Adrenal gland (tissue), 12 donors: ENCODE data around the gene MSMP. TPM values are rescaled to one million over a fixed set of nuclear protein-coding genes. Genes with fewer than 3 reads are reported as not detected.
A peak's percentile ranks its signal among the peaks of the same experiment; 100 is the strongest.

Experiments used
- DNase-seq, 7 donors: peaks; one replicate each; pipeline ENCODE4 v3.0.0-alpha.2; 2019 to 2020
- H3K27ac ChIP-seq, 5 donors: fragments of 200-600 bp; sonication (generic) in 4 of 5; 1 replicate in 3 of 5; 2 replicates in 2 of 5; pipeline versions ENCODE4 v1.5.1 to v1.8.0; 2016 to 2020; ENCODE audit warnings: mild to moderate bottlenecking in 1 of 5
- H3K27me3 ChIP-seq: fragments of 200-600 bp; 2 replicates; pipeline ENCODE4 v1.8.0; 2021
- H3K36me3 ChIP-seq, 2 donors: fragments of 200-600 bp; replicated peaks in 1 of 2; 1 replicate in 1 of 2; 2 replicates in 1 of 2; pipeline versions ENCODE4 v1.5.1 to v1.8.0; 2018 to 2022
- H3K4me1 ChIP-seq, 2 donors: fragments of 200-600 bp; replicated peaks in 1 of 2; 1 replicate in 1 of 2; 2 replicates in 1 of 2; pipeline versions ENCODE4 v1.5.1 to v1.8.0; 2018 to 2021
- H3K4me3 ChIP-seq, 4 donors: fragments of 200-600 bp; sonication (generic) in 3 of 4; one replicate each; pipeline ENCODE4 v1.5.1; 2016 to 2018
- H3K9me3 ChIP-seq, 3 donors: fragments of 200-600 bp; sonication (generic) in 1 of 3; replicated peaks in 1 of 3; 1 replicate in 2 of 3; 2 replicates in 1 of 3; pipeline versions ENCODE4 v1.5.1 to v1.8.0; 2016 to 2021
- POLR2A ChIP-seq, 2 donors: fragments of 450-650 bp; IDR thresholded peaks; one replicate each; pipeline ENCODE4 v1.6.1; 2017; ENCODE audit warnings: antibody characterized with exemption in 2 of 2, mild to moderate bottlenecking in 2 of 2, moderate library complexity in 1 of 2
- WGBS, 4 donors: extraction: QIAGEN DNeasy Blood & Tissue Kit in 2 of 4; methylation state at CpG; one replicate each; pipeline versions ENCODE4 v1.1.5 to v1.1.7; 2013 to 2017; 5-methylcytosine and 5-hydroxymethylcytosine counted together
- intact Hi-C, 2 donors: fragments of 100-400 bp; cut with DNase I; formaldehyde crosslinking; loops; one replicate each; pipeline versions ENCODE4 v1.14.1 to v1.15.0; 2022 to 2023
- polyA plus RNA-seq, 3 donors: library from polyadenylated mRNA; stranded (reverse); fragments of 200-250 nt in 2 of 3; fragments of 350-450 nt in 1 of 3; fragmentation: Illumina TruSeq in 1 of 3; extraction: RNeasy Lipid Tissue Mini Kit (QIAGEN cat#74804) in 1 of 3; gene quantifications; one replicate each; pipeline ENCODE4 v1.2.3, GENCODE V29; 2013 to 2014
- total RNA-seq, 9 donors: library from RNA; depleted of rRNA in 4 of 9; stranded (reverse); fragments of >200 nt in 4 of 9; fragments of 120-200 nt in 1 of 9; fragmentation: NEBNext Ultra II Directional in 1 of 9; extraction: Animal tissue kit (Norgen Biotek cat#: 25700) in 1 of 9; gene quantifications; one replicate each; pipeline versions ENCODE4 v1.1.0 to v1.2.4, GENCODE V29; 2013 to 2023
- TF ChIP-seq, protein P1 (sequence below), 6 experiments: fragments of 450-650 bp in 4 of 6; fragments of 200-600 bp in 2 of 6; sonication (generic) in 1 of 6; IDR thresholded peaks; 1 replicate in 5 of 6; 2 replicates in 1 of 6; pipeline versions ENCODE4 v1.5.1 to v1.8.0; 2016 to 2021; ENCODE audit warnings: antibody characterized with exemption in 6 of 6, mild to moderate bottlenecking in 2 of 6, moderate library complexity in 1 of 6
- donor health status: healthy with polysubstance abuse.
- donor health status: Bipolar disorder and iron deficiency.
- donor health status: DM: yes; HTN: yes; CAD: no.
- donor health status: DM: no; HTN: no; CAD: no.
- donor health status: DM: no; HTN: no; CAD: no.
- donor health status: DM: yes; HTN: yes; CAD: no.

Gene MSMP
- total and polyA plus RNA-seq, 12 donors, result 0.56 to 2.0 (median 1.2) TPM; not detected in 8

DNA sequence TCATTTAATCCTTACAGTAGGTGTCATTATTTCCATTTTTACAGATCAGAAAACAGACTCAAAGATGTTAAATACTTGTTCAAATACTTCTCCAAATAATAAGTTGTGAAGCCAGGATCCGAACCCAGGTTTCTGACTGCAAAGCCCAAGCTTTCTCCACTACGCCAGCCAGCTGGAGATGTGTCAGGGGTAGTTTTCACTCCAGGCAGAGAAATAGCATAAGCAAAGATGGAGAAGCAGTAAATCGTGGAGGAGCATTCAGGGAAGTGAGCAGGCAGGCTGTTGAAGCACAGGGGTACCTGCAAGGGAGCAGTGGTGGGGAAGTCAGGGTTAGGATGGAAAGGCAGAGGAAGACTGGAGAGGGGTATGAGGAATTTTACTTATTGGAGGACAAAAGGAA lies 25.0 kb downstream of the MSMP start:
- H3K9me3 ChIP-seq, result no peaks in the 10 kb centered on the region
- TF ChIP-seq, protein P1, sequence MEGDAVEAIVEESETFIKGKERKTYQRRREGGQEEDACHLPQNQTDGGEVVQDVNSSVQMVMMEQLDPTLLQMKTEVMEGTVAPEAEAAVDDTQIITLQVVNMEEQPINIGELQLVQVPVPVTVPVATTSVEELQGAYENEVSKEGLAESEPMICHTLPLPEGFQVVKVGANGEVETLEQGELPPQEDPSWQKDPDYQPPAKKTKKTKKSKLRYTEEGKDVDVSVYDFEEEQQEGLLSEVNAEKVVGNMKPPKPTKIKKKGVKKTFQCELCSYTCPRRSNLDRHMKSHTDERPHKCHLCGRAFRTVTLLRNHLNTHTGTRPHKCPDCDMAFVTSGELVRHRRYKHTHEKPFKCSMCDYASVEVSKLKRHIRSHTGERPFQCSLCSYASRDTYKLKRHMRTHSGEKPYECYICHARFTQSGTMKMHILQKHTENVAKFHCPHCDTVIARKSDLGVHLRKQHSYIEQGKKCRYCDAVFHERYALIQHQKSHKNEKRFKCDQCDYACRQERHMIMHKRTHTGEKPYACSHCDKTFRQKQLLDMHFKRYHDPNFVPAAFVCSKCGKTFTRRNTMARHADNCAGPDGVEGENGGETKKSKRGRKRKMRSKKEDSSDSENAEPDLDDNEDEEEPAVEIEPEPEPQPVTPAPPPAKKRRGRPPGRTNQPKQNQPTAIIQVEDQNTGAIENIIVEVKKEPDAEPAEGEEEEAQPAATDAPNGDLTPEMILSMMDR (IDR thresholded peaks at IDR 0.05), result no peak
- TF ChIP-seq POLR2A (IDR thresholded peaks at IDR 0.05), result no peak
- peak overlapping the region in 1 of 4 donors; percentile 90 for H3K4me3 ChIP-seq
- DNase-seq, result no peak
- peaks cover 0 to 17% of the 10 kb centered on the region in 2 donors for H3K36me3 ChIP-seq
- H3K27me3 ChIP-seq, result no peaks in the 10 kb centered on the region
- intact Hi-C loops, result loop anchor here in 1 of 2 donors (5.0 kb wide), 1 partner anchor 37 kb away; no protein-coding TSS in a partner anchor
- H3K27ac ChIP-seq, result peak overlapping the region in 4 of 5 donors; percentile 49 to 99 (median 78)
- H3K4me1 ChIP-seq, result peaks cover 56 to 64% of the 10 kb centered on the region in 2 donors
- 35 to 55% (median 39%) methylated on average over 3 of the region's 3 CpGs for WGBS, 4 donors

DNA sequence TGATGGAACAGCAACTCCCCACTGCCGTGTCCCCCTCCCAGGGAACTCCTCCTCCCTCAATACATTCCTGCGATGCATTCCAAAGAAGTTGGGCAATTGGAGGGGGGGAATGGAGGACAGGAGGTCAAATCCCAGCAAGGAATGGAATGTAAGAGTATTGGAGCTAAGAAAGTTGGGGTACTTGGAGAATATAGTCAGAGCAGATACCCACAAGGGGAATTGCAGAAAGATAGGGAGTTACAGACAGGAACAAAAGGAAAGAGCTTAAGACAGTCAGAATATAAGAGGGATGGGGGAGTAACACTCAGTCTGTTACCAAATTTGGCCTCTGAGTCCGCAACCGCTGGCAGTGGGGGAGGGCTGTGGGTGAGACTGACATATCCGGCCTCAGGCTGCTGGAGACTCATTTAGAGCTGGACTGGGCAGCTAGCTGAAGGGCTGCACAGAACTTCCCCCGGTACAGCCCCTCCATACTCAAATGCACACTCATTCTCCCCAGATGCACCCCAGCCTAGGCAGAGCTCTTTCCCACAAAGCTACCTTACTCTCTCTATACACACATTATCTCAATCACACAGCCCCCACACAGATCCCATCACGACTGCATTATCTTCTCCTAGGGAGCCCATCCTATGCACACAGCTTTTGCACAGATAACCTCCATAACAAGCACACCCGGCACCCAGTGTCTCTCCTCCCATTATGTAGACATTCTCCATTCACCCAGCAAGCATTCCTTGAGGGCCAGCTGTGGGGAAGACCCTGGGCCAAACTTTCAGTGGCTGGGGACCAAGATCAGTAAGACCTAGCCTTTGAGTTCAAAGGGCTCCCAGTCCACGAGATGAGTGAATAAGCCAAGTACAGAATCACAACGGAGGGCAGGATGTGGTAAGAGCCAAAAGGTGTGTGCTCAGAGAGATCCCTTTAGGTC lies 25.8 kb downstream of the MSMP start:
- Histone ChIP-seq H3K27ac (peak overlapping the region; percentile 37 to 99 (median 70)), H3K27me3 (no peaks in the 10 kb centered on the region), H3K9me3 (no peaks in the 10 kb centered on the region), H3K4me1 (peaks cover 53 to 56% of the 10 kb centered on the region in 2 donors), H3K4me3 (peak overlapping the region in 1 of 4 donors; percentile 90), H3K36me3 (peaks cover 0 to 25% of the 10 kb centered on the region in 2 donors)
- WGBS, 4 donors, result 3 to 6% (median 4%) methylated on average over 10 of the region's 10 CpGs
- peak; percentile 16 to 88 for TF ChIP-seq POLR2A (IDR thresholded peaks at IDR 0.05)
- TF ChIP-seq, protein P1 (IDR thresholded peaks at IDR 0.05), result no peak
- peak; percentile 62 to 93 (median 84) for DNase-seq
- intact Hi-C loops, result loop anchor here in 1 of 2 donors (5.0 kb wide), 1 partner anchor 36 kb away; no protein-coding TSS in a partner anchor

DNA sequence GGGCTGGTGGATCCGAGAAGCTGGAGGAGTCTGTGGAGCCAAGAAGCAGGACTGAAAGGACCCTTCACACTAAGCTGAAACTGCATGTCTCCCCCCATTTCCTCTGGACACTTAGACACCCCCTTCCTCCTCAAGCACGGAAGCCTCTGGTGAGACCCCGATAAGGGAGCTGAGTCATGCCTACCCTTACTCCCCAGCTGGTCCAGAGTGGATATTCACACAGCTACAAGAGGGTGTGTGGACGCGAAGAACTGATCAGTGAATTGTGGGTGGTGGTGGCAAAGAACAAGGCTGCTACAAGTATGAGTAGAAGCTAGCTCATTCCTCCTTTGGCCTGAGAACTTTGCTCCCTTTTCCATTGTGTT lies 26.4 kb downstream of the MSMP start:
- 33 to 59% (median 49%) methylated on average over 4 to 5 of the region's 5 CpGs for WGBS, 4 donors
- peak overlapping the region in 4 of 5 donors; percentile 56 to 99 (median 77) for H3K27ac ChIP-seq

More for the DNA sequence above, 26.4 kb downstream of the MSMP start:
- Histone ChIP-seq H3K27me3 (no peaks in the 10 kb centered on the region), H3K9me3 (no peaks in the 10 kb centered on the region), H3K4me3 (peak overlapping the region in 1 of 4 donors; percentile 90), H3K36me3 (peaks cover 0 to 32% of the 10 kb centered on the region in 2 donors), H3K4me1 (peaks cover 49 to 52% of the 10 kb centered on the region in 2 donors)
- no peak for TF ChIP-seq POLR2A (IDR thresholded peaks at IDR 0.05)
- TF ChIP-seq, protein P1 (IDR thresholded peaks at IDR 0.05), result no peak
- DNase-seq, result no peak
- intact Hi-C loops, result loop anchor here in 1 of 2 donors (5.0 kb wide), 1 partner anchor 35 kb away; no protein-coding TSS in a partner anchor
